Tibial nerve (tissue), 4 donors: ENCODE data around the gene CALML3. TPM values are rescaled to one million over a fixed set of nuclear protein-coding genes. Genes with fewer than 3 reads are reported as not detected.
"Not testable (repeated sequence)": the region's sequence is repeated elsewhere in the genome, so short reads cannot be mapped to it uniquely, and the experiment has no call there.

Experiments
- DNase-seq, 2 donors: peaks; one replicate each; pipeline ENCODE4 v3.0.0-alpha.2; 2019; ENCODE audit warnings: low spot score in 2 of 2
- H3K27ac ChIP-seq, 4 donors: fragments of 200-600 bp; sonication (generic) in 3 of 4; one replicate each; pipeline ENCODE4 v1.5.1; 2017 to 2019; ENCODE audit warnings: mild to moderate bottlenecking in 1 of 4
- H3K27me3 ChIP-seq, 2 donors: fragments of 200-600 bp; sonication (generic) in 1 of 2; one replicate each; pipeline versions ENCODE4 v1.5.1 to v1.6.0; 2017 to 2019
- H3K36me3 ChIP-seq, 3 donors: fragments of 200-600 bp; sonication (generic); one replicate each; pipeline ENCODE4 v1.5.1; 2018 to 2019
- H3K4me1 ChIP-seq, 4 donors: fragments of 200-600 bp; sonication (generic) in 3 of 4; one replicate each; pipeline ENCODE4 v1.5.1; 2017 to 2019
- H3K4me3 ChIP-seq, 4 donors: fragments of 200-600 bp; sonication (generic) in 3 of 4; one replicate each; pipeline ENCODE4 v1.5.1; 2017 to 2019; ENCODE audit warnings: mild to moderate bottlenecking in 1 of 4, moderate library complexity in 1 of 4
- H3K9me3 ChIP-seq, 4 donors: fragments of 200-600 bp; sonication (generic) in 3 of 4; one replicate each; pipeline ENCODE4 v1.5.1; 2017 to 2019
- CTCF ChIP-seq, 5 experiments: fragments of 200-600 bp in 3 of 5; fragments of 450-650 bp in 2 of 5; sonication (generic) in 3 of 5; IDR thresholded peaks; one replicate each; pipeline ENCODE4 v1.5.1; 2016 to 2019; ENCODE audit warnings: antibody characterized with exemption in 5 of 5, mild to moderate bottlenecking in 3 of 5, moderate library complexity in 2 of 5
- EP300 ChIP-seq, 2 donors: sonication (generic); formaldehyde crosslinking; IDR thresholded peaks; one replicate each; pipeline ENCODE4 v1.6.1; 2017; ENCODE audit warnings: antibody characterized with exemption in 2 of 2, mild to moderate bottlenecking in 1 of 2
- POLR2A ChIP-seq, 2 donors: fragments of 450-650 bp; IDR thresholded peaks; one replicate each; pipeline ENCODE4 v1.6.1; 2017; ENCODE audit warnings: antibody characterized with exemption in 2 of 2, mild to moderate bottlenecking in 2 of 2, moderate library complexity in 2 of 2
- WGBS, 2 donors: methylation state at CpG; one replicate each; pipeline ENCODE4 v1.1.5; 2018; 5-methylcytosine and 5-hydroxymethylcytosine counted together
- total RNA-seq, 4 donors: library from RNA; depleted of rRNA; stranded (reverse); fragments of >200 nt; gene quantifications; one replicate each; pipeline ENCODE4 v1.1.0, GENCODE V29; 2016

Gene CALML3
- not detected for total RNA-seq

DNA sequence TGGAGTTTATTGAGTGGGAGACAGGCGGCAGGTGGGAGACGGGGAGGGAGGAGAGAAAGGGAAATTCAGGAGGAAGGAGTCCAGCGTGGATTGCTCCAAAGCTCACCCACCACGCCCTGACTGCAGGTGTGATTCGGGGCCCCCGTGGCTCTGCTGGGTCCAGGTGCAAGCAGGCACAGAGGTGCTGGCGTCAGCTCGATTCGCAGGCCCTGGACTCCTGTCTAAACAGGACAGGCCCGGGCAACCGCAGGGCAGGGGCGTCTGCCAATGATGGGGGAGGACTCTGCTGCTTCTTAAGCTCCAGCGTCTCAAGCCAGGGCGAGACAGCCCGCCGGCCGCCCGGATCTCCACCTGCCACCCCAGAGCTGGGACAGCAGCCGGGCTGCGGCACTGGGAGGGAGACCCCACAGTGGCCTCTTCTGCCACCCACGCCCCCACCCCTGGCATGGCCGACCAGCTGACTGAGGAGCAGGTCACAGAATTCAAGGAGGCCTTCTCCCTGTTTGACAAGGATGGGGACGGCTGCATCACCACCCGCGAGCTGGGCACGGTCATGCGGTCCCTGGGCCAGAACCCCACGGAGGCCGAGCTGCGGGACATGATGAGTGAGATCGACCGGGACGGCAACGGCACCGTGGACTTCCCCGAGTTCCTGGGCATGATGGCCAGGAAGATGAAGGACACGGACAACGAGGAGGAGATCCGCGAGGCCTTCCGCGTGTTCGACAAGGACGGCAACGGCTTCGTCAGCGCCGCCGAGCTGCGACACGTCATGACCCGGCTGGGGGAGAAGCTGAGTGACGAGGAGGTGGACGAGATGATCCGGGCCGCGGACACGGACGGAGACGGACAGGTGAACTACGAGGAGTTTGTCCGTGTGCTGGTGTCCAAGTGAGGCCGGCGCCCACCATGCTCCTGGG, at the start of gene CALML3:
CALML3 (plus strand) TSS at position 321 of the 920 bp plus-strand sequence; CDS start at position 446, 125 bp downstream.
- Histone ChIP-seq H3K4me3 (no peak within 1 kb of the TSS), H3K27ac (no peak within 1 kb of the TSS), H3K27me3 (no peaks in the 10 kb centered on the region), H3K4me1 (no peaks in the 10 kb centered on the region), H3K36me3 (no peaks in the 10 kb centered on the region), H3K9me3 (no peaks in the 10 kb centered on the region)
- 94% methylated on average over 62 of the region's 64 CpGs for WGBS, 2 donors
- no peak for TF ChIP-seq POLR2A (IDR thresholded peaks at IDR 0.05)
- TF ChIP-seq EP300 (IDR thresholded peaks at IDR 0.05), result no peak
- no peak for TF ChIP-seq CTCF (IDR thresholded peaks at IDR 0.05)
- no peak for DNase-seq

GRCh38 chr10:5475088-5475487, 49.7 kb upstream of the CALML3 start:
- not testable (repeated sequence) for H3K36me3 ChIP-seq, H3K27me3 ChIP-seq, H3K9me3 ChIP-seq, H3K4me3 ChIP-seq, DNase-seq, H3K27ac ChIP-seq, H3K4me1 ChIP-seq
- WGBS, 2 donors, result 75 to 91% methylated on average over 8 of the region's 8 CpGs

DNA sequence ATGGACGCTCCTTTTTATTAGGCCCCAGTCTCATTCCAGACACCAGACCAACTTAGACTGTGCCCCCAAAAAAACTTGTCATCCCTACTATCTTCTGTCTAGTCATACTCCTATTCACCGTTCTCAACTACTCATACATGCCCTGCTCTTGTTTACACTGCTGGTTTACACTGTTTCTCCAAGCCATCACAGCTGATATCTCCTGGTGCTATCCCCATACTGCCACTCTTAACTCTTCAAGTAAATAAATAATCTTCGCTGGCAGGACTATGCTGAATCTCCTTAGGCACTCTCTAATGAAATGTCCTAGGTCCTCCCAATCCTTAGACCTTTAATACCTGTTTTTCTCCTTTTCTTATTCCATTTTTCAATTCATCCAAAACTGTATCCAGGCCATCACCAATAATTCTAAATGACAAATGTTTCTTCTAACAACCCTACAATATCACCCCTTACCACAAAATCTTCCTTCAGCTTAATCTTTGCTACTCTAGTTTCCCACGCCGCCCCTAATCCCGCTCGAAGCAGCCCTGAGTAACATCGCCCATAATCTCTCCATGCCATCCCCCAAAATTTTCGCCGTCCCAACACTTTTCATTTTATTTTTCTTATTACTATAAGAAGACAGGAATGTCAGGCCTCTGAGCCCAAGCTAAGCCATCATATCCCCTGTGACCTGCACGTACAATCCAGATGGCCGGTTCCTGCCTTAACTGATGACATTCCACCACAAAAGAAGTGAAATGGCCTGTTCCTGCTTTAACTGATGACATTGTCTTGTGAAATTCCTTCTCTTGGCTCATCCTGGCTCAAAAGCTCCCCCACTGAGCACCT, 48.6 kb upstream of the CALML3 start:
- H3K9me3 ChIP-seq, H3K4me3 ChIP-seq, DNase-seq, H3K4me1 ChIP-seq, H3K27me3 ChIP-seq, H3K27ac ChIP-seq, H3K36me3 ChIP-seq: not testable (repeated sequence)
- 90 to 93% methylated on average over 12 of the region's 12 CpGs for WGBS, 2 donors

DNA sequence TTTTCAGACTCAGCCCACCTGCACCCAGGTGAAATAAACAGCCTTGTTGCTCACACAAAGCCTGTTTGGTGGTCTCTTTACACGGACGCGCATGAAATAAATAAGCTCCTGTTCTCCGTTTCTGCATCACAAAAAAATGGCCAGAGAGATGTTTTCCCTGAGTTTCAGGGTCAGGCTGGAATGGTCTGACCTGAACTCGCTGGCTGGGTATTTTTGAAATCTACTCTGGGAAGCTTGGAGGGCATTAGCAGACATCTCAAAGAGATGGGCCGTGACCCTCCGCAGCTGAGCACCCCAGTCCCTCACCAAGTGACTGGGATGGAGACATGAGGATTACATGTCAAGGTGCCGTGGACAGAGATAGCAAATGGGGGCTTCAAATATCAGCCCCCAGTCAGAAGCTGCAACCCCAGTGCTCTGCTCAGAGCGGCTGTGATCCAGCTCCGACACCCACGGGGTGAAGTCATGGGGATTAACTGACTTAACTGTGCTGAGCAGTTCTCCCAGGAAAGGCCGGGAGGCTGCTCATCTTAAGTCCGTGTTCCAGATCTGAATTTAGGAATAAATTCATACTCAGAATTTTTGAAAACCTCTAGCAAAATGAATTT, 47.7 kb upstream of the CALML3 start:
- Histone ChIP-seq H3K27ac (no peak overlapping the region), H3K9me3 (no peaks in the 10 kb centered on the region), H3K36me3 (no peaks in the 10 kb centered on the region), H3K27me3 (no peaks in the 10 kb centered on the region), H3K4me3 (no peak overlapping the region), H3K4me1 (no peaks in the 10 kb centered on the region)
- WGBS, 2 donors, result 69 to 76% methylated on average over 13 of the region's 13 CpGs
- no peak for DNase-seq
- no peak for TF ChIP-seq CTCF (IDR thresholded peaks at IDR 0.05)
- TF ChIP-seq EP300 (IDR thresholded peaks at IDR 0.05), result no peak
- no peak for TF ChIP-seq POLR2A (IDR thresholded peaks at IDR 0.05)

DNA sequence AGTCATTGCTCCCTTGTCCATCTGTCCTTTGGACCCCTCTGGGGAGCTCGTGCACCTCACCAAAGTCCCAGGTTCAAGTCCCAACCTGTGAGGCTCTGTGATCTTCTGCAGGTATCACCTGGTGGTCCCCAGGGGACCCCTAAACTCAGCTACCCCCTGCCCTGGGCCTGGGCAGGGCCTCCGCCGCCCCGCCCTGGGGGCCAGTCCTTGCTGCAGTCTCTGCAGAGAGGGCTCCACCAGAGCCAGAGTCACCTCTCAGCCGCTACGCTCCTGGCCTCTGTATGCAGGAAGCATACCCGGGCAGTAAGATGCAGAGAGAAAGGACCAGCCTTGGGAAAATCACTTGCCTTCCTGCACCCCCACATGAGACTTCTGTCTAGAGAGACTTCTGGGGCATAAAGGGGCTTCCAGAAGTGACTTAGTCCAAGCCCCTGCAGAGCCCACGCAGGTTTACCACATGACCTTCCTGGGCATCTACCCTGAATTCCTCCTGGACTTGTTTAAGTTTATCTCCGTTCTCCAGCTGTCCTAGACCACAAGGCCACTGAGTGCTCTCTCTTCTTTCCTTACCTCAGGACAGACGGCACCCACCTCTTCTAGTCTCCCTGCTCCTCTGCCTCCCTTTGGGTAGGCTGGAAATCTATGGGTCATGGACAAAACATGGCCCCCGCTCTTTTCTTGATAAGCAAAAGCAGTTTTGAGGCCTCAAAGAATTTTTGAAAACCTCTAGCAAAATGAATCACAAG, 46.6 kb upstream of the CALML3 start:
- H3K27me3 ChIP-seq, result no peaks in the 10 kb centered on the region
- no peaks in the 10 kb centered on the region for H3K36me3 ChIP-seq
- TF ChIP-seq CTCF (IDR thresholded peaks at IDR 0.05) (no peak), POLR2A (IDR thresholded peaks at IDR 0.05) (no peak), EP300 (IDR thresholded peaks at IDR 0.05) (no peak)
- no peaks in the 10 kb centered on the region for H3K9me3 ChIP-seq
- no peak overlapping the region for H3K4me3 ChIP-seq
- H3K27ac ChIP-seq, result no peak overlapping the region
- 86 to 91% methylated on average over 9 to 10 of the region's 11 CpGs for WGBS, 2 donors
- no peak for DNase-seq
- H3K4me1 ChIP-seq, result no peaks in the 10 kb centered on the region
